ENCODE measurements around the gene ZBED4.

The ZBED4 gene

DNA sequence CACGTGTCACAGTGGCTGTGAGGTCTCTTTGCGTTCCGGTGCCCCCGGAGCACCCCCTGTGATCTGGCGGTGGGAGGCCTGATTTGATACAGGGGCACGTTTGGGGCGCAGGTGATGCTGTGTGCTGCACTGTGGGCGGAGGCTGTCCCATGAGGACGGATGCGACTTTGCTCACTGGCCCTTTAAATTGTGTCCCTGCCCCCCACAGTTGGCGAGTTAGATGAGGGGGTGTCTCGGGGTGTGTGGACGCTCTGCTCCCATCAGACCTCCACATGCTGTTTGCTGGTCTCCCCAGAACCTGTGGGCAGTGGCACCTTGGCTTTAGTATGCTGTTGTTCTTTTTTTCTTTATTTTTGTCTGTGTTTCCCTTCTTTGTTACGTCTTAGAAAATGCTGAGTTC, 5.2 kb downstream of the ZBED4 start:
- no peak for DNase-seq (ENCODE audit: low spot score)
- TF ChIP-seq, protein P1, sequence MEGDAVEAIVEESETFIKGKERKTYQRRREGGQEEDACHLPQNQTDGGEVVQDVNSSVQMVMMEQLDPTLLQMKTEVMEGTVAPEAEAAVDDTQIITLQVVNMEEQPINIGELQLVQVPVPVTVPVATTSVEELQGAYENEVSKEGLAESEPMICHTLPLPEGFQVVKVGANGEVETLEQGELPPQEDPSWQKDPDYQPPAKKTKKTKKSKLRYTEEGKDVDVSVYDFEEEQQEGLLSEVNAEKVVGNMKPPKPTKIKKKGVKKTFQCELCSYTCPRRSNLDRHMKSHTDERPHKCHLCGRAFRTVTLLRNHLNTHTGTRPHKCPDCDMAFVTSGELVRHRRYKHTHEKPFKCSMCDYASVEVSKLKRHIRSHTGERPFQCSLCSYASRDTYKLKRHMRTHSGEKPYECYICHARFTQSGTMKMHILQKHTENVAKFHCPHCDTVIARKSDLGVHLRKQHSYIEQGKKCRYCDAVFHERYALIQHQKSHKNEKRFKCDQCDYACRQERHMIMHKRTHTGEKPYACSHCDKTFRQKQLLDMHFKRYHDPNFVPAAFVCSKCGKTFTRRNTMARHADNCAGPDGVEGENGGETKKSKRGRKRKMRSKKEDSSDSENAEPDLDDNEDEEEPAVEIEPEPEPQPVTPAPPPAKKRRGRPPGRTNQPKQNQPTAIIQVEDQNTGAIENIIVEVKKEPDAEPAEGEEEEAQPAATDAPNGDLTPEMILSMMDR (IDR thresholded peaks at IDR 0.05): no peak
- Histone ChIP-seq H3K4me3 (no peak overlapping the region), H3K27ac (no peak overlapping the region)

DNA sequence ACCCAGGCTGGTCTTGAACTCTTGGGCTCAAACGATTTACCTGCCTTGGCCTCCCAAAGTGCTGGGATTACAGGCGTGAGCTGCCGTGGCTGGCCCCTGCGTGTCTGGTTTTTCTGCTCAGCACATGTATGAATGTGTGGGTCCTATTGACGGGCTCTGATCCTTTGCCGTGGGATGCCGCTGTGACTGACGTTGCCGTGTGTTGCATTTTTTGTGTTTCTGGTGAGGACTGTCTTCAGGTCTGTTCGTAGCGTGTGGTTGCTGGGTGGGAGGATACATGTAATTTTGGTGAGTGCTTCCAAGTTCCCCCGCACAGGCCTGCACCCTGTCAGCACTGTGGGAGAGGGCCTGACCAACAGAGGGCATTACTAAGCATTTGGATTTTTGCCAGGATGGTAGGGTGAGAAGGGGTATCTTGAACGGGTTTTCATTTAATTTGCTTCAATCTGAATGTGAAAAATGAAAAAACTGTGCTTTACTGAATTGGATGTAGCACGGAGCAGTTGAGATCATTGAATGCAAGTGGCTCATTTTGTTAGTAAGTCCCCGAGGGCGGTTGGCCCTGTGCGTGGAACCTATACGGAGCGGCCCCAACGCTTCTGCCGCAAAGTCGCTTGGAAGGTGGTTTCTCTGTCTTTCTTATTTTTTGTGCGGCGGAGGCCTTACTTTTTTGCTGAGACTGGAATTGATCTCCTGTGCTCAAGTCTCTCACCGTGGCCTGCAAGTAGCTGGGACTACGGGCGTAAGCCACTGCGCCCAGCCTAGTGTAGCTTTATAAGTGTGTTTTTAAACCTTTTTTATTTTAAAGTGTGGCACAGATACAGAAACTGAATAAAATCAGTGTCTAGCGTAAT, 8.2 kb downstream of the ZBED4 start:
- TF ChIP-seq, protein P1 (IDR thresholded peaks at IDR 0.05): no peak
- no peak for DNase-seq (ENCODE audit: low spot score)
- Histone ChIP-seq H3K4me3 (no peak overlapping the region), H3K27ac (no peak overlapping the region)

DNA sequence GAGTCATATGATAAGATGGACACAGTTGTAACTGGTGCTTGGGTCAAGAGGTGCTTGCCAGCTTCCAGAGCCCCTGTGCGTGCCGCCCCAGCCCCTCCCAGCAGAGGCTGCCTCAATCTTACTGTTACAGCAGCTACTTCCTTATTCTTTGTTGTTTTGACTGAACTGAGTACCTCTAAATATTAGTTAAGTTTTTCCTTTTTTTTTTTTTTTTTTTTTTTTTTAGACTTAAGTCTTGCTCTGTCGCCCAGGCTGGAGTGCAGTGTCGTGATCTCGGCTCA, 8.8 kb downstream of the ZBED4 start:
- Histone ChIP-seq H3K27ac (no peak overlapping the region), H3K4me3 (no peak overlapping the region)
- DNase-seq (ENCODE audit: low spot score): no peak
- TF ChIP-seq, protein P1 (IDR thresholded peaks at IDR 0.05): no peak

DNA sequence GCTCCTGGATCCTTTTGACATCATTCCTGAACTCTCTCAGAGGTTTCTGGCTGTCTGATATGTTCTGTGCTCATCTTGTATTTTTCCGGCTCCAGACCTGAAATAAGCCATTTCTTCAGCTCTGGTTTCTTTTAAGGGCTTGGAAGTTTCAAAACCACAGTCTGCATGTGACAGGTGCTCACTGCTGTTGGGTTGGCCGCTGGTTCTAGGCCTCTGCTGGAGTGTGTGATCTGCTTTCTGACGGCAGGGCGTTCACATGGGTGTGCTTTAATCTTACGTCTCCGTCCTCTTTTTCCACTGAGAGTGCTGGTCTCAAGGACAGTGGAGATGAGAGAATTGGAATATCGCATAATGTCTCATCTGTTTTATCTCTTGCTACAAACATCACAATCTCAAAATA, 10.3 kb downstream of the ZBED4 start:
- no peak for DNase-seq (ENCODE audit: low spot score)
- H3K27ac ChIP-seq: no peak overlapping the region
- no peak overlapping the region for H3K4me3 ChIP-seq
- TF ChIP-seq, protein P1 (IDR thresholded peaks at IDR 0.05): no peak

DNA sequence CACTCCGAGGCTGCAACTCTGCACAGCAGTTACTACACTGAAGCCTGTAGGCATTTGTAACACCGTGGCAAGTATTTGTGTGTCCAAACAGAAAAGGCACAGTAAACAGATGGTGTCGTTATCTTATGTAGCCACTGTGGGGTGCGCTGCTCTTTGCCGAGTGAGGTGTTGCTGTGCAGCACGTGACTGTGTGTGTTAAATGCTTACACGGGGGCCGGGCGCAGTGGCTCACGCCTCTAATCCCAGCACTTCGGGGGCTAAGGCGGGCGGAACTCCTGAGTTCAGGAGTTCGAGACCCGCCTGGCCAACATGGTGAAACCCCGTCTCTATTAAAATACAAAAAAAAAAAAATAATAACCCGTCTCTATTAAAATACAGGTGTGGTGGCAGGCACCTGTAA, 11.5 kb downstream of the ZBED4 start:
- Histone ChIP-seq H3K4me3 (no peak overlapping the region), H3K27ac (no peak overlapping the region)
- TF ChIP-seq, protein P1 (IDR thresholded peaks at IDR 0.05): no peak
- no peak for DNase-seq (ENCODE audit: low spot score)

DNA sequence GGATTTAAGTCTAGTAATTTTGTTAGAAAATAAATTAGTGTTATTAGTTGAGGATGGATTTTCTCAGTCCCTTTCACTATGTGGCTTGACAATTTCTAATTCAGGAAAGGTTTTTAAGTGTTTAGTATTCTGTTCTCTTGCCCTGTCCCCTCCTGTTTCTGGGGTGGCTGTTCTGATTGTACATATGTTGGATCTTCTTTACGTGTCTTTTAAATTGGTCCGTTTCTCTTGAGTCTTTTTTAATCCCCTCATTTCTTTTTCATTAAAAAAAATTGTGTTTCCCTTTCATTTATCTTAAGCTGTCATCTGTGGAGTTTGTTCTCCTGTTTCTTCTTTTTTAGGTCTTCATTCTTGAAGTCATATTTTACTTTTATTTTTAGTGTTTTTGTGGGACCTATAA, 12.5 kb downstream of the ZBED4 start:
- DNase-seq (ENCODE audit: low spot score): no peak
- TF ChIP-seq, protein P1 (IDR thresholded peaks at IDR 0.05): no peak
- H3K27ac ChIP-seq: no peak overlapping the region

DNA sequence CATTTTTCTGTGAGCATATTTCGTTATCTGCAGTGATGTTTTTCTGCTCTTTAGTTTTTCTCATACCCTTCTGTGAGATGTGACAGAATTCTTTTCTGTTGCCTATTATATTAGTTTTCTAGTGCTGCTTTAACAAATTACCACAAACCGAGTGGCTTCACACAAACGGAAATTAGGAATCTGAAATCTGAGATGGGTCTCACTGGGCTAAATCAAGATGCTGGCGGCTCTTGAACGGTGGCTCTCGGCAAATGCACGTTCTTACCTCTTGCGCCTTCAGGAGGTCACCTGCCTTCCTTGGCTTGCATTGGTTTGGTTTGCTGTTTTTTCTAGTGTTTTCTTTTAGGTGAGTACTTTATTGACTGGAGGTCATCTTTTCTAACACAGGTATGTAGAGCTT, 13.0 kb downstream of the ZBED4 start:
- TF ChIP-seq, protein P1 (IDR thresholded peaks at IDR 0.05): no peak
- Histone ChIP-seq H3K4me3 (no peak overlapping the region), H3K27ac (no peak overlapping the region)
- DNase-seq (ENCODE audit: low spot score): no peak

More for the DNA sequence above, 12.5 kb downstream of the ZBED4 start:
- no peak overlapping the region for H3K4me3 ChIP-seq

Data from coronary artery (tissue), 2 donors.